ENCODE data around the gene FAM124A. TPM values are rescaled to one million over a fixed set of nuclear protein-coding genes. Genes with fewer than 3 reads are reported as not detected.

FAM124A gene
- total RNA-seq, 1 donor from 2014 or later, result 1.8 TPM

DNA sequence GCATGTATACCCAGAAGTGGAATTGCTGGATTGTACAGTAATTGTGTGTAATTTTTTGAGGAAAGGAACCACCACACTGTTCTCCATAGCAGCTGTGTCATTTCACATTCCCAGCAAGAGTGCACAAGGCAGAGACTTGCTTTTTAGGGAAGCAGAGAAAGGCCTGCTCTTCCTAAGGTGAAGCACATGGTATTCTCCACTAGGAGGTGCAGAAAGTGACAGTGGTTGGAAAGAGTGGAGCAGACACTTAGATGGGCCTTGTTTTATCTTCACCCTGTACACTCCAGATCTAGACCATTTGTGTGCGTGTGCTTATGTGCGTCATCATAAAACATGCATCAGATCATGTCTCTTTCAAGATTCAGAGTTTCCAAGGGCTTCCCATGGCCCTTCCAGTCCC, 35.0 kb downstream of the FAM124A start:
- Mint-ChIP-seq H3K4me3 (ENCODE audit: unreplicated experiment) (no peak overlapping the region), H3K27ac (ENCODE audit: unreplicated experiment) (no peak overlapping the region), H3K27me3 (ENCODE audit: unreplicated experiment) (no peaks in the 10 kb centered on the region), H3K36me3 (ENCODE audit: unreplicated experiment) (no peaks in the 10 kb centered on the region), H3K4me1 (ENCODE audit: unreplicated experiment) (peaks cover 14% of the 10 kb centered on the region), H3K9me3 (ENCODE audit: unreplicated experiment) (no peaks in the 10 kb centered on the region)
- DNase-seq (ENCODE audit: extremely low spot score, unreplicated experiment), result no peak
- TF ChIP-seq, protein P1, sequence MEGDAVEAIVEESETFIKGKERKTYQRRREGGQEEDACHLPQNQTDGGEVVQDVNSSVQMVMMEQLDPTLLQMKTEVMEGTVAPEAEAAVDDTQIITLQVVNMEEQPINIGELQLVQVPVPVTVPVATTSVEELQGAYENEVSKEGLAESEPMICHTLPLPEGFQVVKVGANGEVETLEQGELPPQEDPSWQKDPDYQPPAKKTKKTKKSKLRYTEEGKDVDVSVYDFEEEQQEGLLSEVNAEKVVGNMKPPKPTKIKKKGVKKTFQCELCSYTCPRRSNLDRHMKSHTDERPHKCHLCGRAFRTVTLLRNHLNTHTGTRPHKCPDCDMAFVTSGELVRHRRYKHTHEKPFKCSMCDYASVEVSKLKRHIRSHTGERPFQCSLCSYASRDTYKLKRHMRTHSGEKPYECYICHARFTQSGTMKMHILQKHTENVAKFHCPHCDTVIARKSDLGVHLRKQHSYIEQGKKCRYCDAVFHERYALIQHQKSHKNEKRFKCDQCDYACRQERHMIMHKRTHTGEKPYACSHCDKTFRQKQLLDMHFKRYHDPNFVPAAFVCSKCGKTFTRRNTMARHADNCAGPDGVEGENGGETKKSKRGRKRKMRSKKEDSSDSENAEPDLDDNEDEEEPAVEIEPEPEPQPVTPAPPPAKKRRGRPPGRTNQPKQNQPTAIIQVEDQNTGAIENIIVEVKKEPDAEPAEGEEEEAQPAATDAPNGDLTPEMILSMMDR (IDR thresholded peaks at IDR 0.05), result no peak

DNA sequence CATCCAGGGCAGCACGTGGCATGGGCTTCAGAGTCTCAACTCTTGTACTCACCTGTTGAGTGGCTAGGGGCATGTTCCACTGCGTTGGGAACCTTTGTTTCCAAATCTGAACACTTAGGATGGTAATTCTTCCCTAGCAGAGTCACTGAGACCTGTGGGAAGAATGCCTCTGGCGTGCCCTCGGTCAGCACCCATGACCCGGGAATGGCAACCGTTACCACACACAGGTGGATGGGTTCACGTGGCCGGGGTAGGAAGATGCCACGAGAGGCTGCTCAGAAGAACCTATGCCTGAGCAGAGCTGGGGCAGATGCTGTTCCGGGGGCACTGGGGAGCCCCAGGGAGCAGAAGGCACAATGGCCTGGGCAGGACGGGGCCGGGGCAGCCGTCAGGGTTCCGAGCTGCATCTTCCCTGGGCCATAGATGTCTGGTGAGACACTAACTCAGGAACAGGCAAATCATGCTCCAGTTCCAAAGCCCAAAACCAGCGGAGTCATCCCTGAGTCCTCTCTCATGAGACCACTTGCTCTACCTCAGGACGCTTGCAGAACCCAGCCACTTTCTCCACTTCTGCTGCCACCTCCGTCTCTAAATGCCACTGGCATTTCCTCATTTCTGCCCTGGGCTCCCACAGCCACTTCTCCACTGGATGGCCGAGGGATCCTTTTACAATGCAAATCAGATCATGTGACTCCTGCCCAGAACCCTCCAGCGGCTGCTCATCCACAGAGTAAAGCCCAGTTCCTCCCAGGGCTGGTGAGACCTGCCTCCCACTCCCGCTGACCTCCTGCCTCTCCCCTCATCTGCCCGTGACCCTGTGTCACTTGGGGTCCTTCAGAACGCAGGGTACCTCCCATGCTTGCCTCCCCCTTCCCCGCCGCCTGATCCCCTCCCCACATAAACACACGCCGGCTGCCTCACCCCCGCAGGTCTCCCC, 36.7 kb downstream of the FAM124A start:
- H3K4me3 Mint-ChIP-seq (ENCODE audit: unreplicated experiment), result no peak overlapping the region
- no peaks in the 10 kb centered on the region for H3K36me3 Mint-ChIP-seq (ENCODE audit: unreplicated experiment)
- peaks cover 26% of the 10 kb centered on the region for H3K4me1 Mint-ChIP-seq (ENCODE audit: unreplicated experiment)
- H3K27ac Mint-ChIP-seq (ENCODE audit: unreplicated experiment), result no peak overlapping the region
- DNase-seq (ENCODE audit: extremely low spot score, unreplicated experiment), result no peak
- TF ChIP-seq, protein P1 (IDR thresholded peaks at IDR 0.05), result no peak
- H3K9me3 Mint-ChIP-seq (ENCODE audit: unreplicated experiment), result no peaks in the 10 kb centered on the region
- H3K27me3 Mint-ChIP-seq (ENCODE audit: unreplicated experiment), result no peaks in the 10 kb centered on the region

DNA sequence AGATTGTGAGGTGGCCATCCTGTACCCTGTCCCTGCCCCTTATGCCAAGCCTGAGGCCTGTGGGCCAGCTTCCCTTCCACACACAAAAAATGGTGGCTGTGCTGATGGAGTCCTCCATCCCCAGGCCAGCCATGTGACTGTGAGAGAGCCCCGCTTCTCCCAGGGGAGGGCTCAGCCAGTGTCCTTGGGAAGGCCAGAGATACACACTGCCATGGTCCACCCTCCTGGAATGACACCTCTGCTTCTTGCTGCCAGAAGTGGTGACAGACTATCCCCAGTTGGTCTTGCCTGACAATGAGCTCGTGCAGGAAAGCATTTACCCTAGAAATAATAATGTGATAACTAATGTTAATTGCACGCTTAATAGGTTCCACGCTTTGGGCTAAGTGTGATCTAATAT, 38.0 kb downstream of the FAM124A start:
- H3K4me1 Mint-ChIP-seq (ENCODE audit: unreplicated experiment), result peaks cover 26% of the 10 kb centered on the region
- H3K4me3 Mint-ChIP-seq (ENCODE audit: unreplicated experiment), result no peak overlapping the region
- no peak for DNase-seq (ENCODE audit: extremely low spot score, unreplicated experiment)
- H3K9me3 Mint-ChIP-seq (ENCODE audit: unreplicated experiment), result no peaks in the 10 kb centered on the region
- H3K36me3 Mint-ChIP-seq (ENCODE audit: unreplicated experiment), result no peaks in the 10 kb centered on the region
- TF ChIP-seq, protein P1 (IDR thresholded peaks at IDR 0.05), result no peak
- no peaks in the 10 kb centered on the region for H3K27me3 Mint-ChIP-seq (ENCODE audit: unreplicated experiment)
- H3K27ac Mint-ChIP-seq (ENCODE audit: unreplicated experiment), result no peak overlapping the region

DNA sequence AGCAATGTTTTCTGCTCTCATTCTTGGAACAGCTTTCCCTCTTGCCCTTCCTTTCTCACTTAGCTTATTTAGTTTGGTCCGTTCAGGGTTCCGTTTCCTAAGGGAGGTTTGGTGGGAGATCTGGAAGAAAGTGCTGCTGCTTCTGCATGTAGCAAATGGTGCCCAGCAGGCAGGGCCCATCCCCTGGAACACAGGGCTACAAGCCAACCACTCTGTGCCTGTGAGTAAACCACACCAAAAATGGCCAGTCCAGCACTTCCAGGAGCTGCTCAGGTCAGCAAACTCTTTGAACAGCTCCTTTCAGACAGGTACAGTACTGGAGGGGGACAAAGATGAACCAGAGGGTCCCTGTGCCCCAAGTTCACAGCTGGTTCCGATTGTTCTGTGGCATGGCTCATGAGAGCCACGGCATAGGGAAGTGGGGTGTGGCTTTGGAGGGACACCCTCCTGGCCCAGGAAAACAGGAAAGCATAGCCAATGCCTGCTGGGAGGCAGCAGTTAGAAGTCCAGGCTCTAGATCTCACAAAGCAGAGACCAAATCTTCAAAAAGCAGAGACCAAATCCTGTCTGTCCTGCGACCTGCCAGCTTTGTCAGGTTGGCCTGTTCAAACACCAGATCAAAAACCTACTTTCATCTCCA, 39.5 kb downstream of the FAM124A start:
- Mint-ChIP-seq H3K4me3 (ENCODE audit: unreplicated experiment) (no peak overlapping the region), H3K9me3 (ENCODE audit: unreplicated experiment) (no peaks in the 10 kb centered on the region), H3K36me3 (ENCODE audit: unreplicated experiment) (no peaks in the 10 kb centered on the region), H3K27me3 (ENCODE audit: unreplicated experiment) (no peaks in the 10 kb centered on the region), H3K4me1 (ENCODE audit: unreplicated experiment) (peaks cover 26% of the 10 kb centered on the region), H3K27ac (ENCODE audit: unreplicated experiment) (no peak overlapping the region)
- TF ChIP-seq, protein P1 (IDR thresholded peaks at IDR 0.05), result no peak
- DNase-seq (ENCODE audit: extremely low spot score, unreplicated experiment), result no peak

Measured in osteocyte (in vitro differentiated cells).